ENCODE data around the gene OCRL.

- no peak for TF ChIP-seq CTCF (IDR thresholded peaks at IDR 0.05)
- no peak for TF ChIP-seq EZH2 (IDR thresholded peaks at IDR 0.05)
Measured at GRCh38 chrX:129525896-129526295, 14.2 kb upstream of the OCRL start.
